ENCODE data around the gene COLEC11. TPM values are rescaled to one million over a fixed set of nuclear protein-coding genes. Genes with fewer than 3 reads are reported as not detected.
A peak's percentile ranks its signal among the peaks of the same experiment; 100 is the strongest.

COLEC11 gene
- total RNA-seq, 1 donor from 2014 or later = 0.26 TPM

GRCh38 chr2:3644246-3644525 lies 49.3 kb downstream of the COLEC11 start:
- Histone ChIP-seq H3K4me3 (ENCODE audit: low read depth, low read length) (no peak overlapping the region), H3K36me3 (ENCODE audit: control insufficient read depth, insufficient read depth, low read length) (no peaks in the 10 kb centered on the region), H3K27me3 (ENCODE audit: control insufficient read depth, insufficient read depth, low read length) (no peaks in the 10 kb centered on the region)
- no peak for TF ChIP-seq CTCF (IDR thresholded peaks at IDR 0.05; ENCODE audit: insufficient read depth, low read length, severe bottlenecking)
- DNase-seq (ENCODE audit: low read depth) = no peak
- no peak for FAIRE-seq

GRCh38 chr2:3644891-3645605 lies 50.1 kb downstream of the COLEC11 start:
- DNase-seq (ENCODE audit: low read depth) = no peak
- Histone ChIP-seq H3K4me3 (ENCODE audit: low read depth, low read length) (no peak overlapping the region), H3K36me3 (ENCODE audit: control insufficient read depth, insufficient read depth, low read length) (no peaks in the 10 kb centered on the region), H3K27me3 (ENCODE audit: control insufficient read depth, insufficient read depth, low read length) (no peaks in the 10 kb centered on the region)
- no peak for TF ChIP-seq CTCF (IDR thresholded peaks at IDR 0.05; ENCODE audit: insufficient read depth, low read length, severe bottlenecking)
- no peak for FAIRE-seq

- DNase-seq (ENCODE audit: low read depth) (no peak), FAIRE-seq (no peak)
- no peak overlapping the region for H3K4me3 ChIP-seq (ENCODE audit: low read depth, low read length)
- no peak for TF ChIP-seq CTCF (IDR thresholded peaks at IDR 0.05; ENCODE audit: insufficient read depth, low read length, severe bottlenecking)
- H3K27me3 ChIP-seq (ENCODE audit: control insufficient read depth, insufficient read depth, low read length) = no peaks in the 10 kb centered on the region
- no peaks in the 10 kb centered on the region for H3K36me3 ChIP-seq (ENCODE audit: control insufficient read depth, insufficient read depth, low read length)
Measured at GRCh38 chr2:3645745-3646389, 51.0 kb downstream of the COLEC11 start.

GRCh38 chr2:3646446-3646845 lies 51.5 kb downstream of the COLEC11 start:
- FAIRE-seq (peak; percentile 23), DNase-seq (ENCODE audit: low read depth) (no peak)
- no peak for TF ChIP-seq CTCF (IDR thresholded peaks at IDR 0.05; ENCODE audit: insufficient read depth, low read length, severe bottlenecking)
- H3K27me3 ChIP-seq (ENCODE audit: control insufficient read depth, insufficient read depth, low read length) = no peaks in the 10 kb centered on the region
- no peak overlapping the region for H3K4me3 ChIP-seq (ENCODE audit: low read depth, low read length)
- H3K36me3 ChIP-seq (ENCODE audit: control insufficient read depth, insufficient read depth, low read length) = no peaks in the 10 kb centered on the region

GRCh38 chr2:3647246-3647645 lies 52.3 kb downstream of the COLEC11 start:
- no peak for FAIRE-seq
- Histone ChIP-seq H3K36me3 (ENCODE audit: control insufficient read depth, insufficient read depth, low read length) (no peaks in the 10 kb centered on the region), H3K4me3 (ENCODE audit: low read depth, low read length) (no peak overlapping the region), H3K27me3 (ENCODE audit: control insufficient read depth, insufficient read depth, low read length) (no peaks in the 10 kb centered on the region)
- DNase-seq (ENCODE audit: low read depth) = no peak
- TF ChIP-seq CTCF (IDR thresholded peaks at IDR 0.05; ENCODE audit: insufficient read depth, low read length, severe bottlenecking) = no peak
